ENCODE results near the gene CCDC187.

The CCDC187 gene

GRCh38 chr9:136306211-136307208 lies 2.6 kb upstream of the CCDC187 start:
- no peak for DNase-seq
- H3K9me3 Mint-ChIP-seq = no peaks in the 10 kb centered on the region
- no peaks in the 10 kb centered on the region for H3K36me3 Mint-ChIP-seq (ENCODE audit: low read depth)
- H3K27me3 Mint-ChIP-seq = peaks cover 7% of the 10 kb centered on the region
- no peak overlapping the region for H3K27ac Mint-ChIP-seq
- H3K4me1 Mint-ChIP-seq (ENCODE audit: low read depth) = no peaks in the 10 kb centered on the region
- H3K4me3 Mint-ChIP-seq = no peak overlapping the region

GRCh38 chr9:136305804-136306203 lies 1.9 kb upstream of the CCDC187 start:
- peaks cover 7% of the 10 kb centered on the region for H3K27me3 Mint-ChIP-seq
- H3K4me1 Mint-ChIP-seq (ENCODE audit: low read depth) = no peaks in the 10 kb centered on the region
- no peak for DNase-seq
- H3K4me3 Mint-ChIP-seq = no peak overlapping the region
- no peak overlapping the region for H3K27ac Mint-ChIP-seq
- H3K36me3 Mint-ChIP-seq (ENCODE audit: low read depth) = no peaks in the 10 kb centered on the region
- no peaks in the 10 kb centered on the region for H3K9me3 Mint-ChIP-seq

GRCh38 chr9:136304981-136305380 lies 1.1 kb upstream of the CCDC187 start:
- Mint-ChIP-seq H3K27me3 (peaks cover 7% of the 10 kb centered on the region), H3K4me1 (ENCODE audit: low read depth) (no peaks in the 10 kb centered on the region)

GRCh38 chr9:136304456-136304855 lies 562 bp upstream of the CCDC187 start:
- no peaks in the 10 kb centered on the region for H3K9me3 Mint-ChIP-seq
- no peak overlapping the region for H3K27ac Mint-ChIP-seq
- no peaks in the 10 kb centered on the region for H3K4me1 Mint-ChIP-seq (ENCODE audit: low read depth)
- H3K4me3 Mint-ChIP-seq = no peak overlapping the region
- DNase-seq = no peak
- H3K27me3 Mint-ChIP-seq = peaks cover 7% of the 10 kb centered on the region
- no peaks in the 10 kb centered on the region for H3K36me3 Mint-ChIP-seq (ENCODE audit: low read depth)

More at GRCh38 chr9:136304981-136305380, 1.1 kb upstream of the CCDC187 start:
- DNase-seq = no peak
- H3K36me3 Mint-ChIP-seq (ENCODE audit: low read depth) = no peaks in the 10 kb centered on the region
- H3K4me3 Mint-ChIP-seq = no peak overlapping the region
- H3K9me3 Mint-ChIP-seq = no peaks in the 10 kb centered on the region
- H3K27ac Mint-ChIP-seq = no peak overlapping the region

GRCh38 chr9:136303066-136303824 lies 649 bp downstream of the CCDC187 start:
- H3K27me3 Mint-ChIP-seq = peaks cover 7% of the 10 kb centered on the region
- no peak overlapping the region for H3K4me3 Mint-ChIP-seq
- no peaks in the 10 kb centered on the region for H3K4me1 Mint-ChIP-seq (ENCODE audit: low read depth)
- no peaks in the 10 kb centered on the region for H3K9me3 Mint-ChIP-seq
- no peak for DNase-seq
- no peak overlapping the region for H3K27ac Mint-ChIP-seq
- H3K36me3 Mint-ChIP-seq (ENCODE audit: low read depth) = no peaks in the 10 kb centered on the region

- DNase-seq = no peak
- Mint-ChIP-seq H3K9me3 (no peaks in the 10 kb centered on the region), H3K4me1 (ENCODE audit: low read depth) (no peaks in the 10 kb centered on the region), H3K36me3 (ENCODE audit: low read depth) (no peaks in the 10 kb centered on the region), H3K27me3 (peaks cover 7% of the 10 kb centered on the region), H3K27ac (no peak overlapping the region), H3K4me3 (no peak overlapping the region)
These were observed 1.4 kb downstream of the CCDC187 start for GRCh38 chr9:136302527-136302926.

- no peak overlapping the region for H3K27ac Mint-ChIP-seq
- no peaks in the 10 kb centered on the region for H3K9me3 Mint-ChIP-seq
- no peaks in the 10 kb centered on the region for H3K36me3 Mint-ChIP-seq (ENCODE audit: low read depth)
- H3K4me1 Mint-ChIP-seq (ENCODE audit: low read depth) = no peaks in the 10 kb centered on the region
- no peak overlapping the region for H3K4me3 Mint-ChIP-seq
- DNase-seq = no peak
- peaks cover 3% of the 10 kb centered on the region for H3K27me3 Mint-ChIP-seq
These were observed 3.0 kb downstream of the CCDC187 start for GRCh38 chr9:136300866-136301265.

- H3K27ac Mint-ChIP-seq = no peak overlapping the region
- no peaks in the 10 kb centered on the region for H3K27me3 Mint-ChIP-seq
- no peaks in the 10 kb centered on the region for H3K9me3 Mint-ChIP-seq
- no peak for DNase-seq
- no peak overlapping the region for H3K4me3 Mint-ChIP-seq
- H3K36me3 Mint-ChIP-seq (ENCODE audit: low read depth) = no peaks in the 10 kb centered on the region
- no peaks in the 10 kb centered on the region for H3K4me1 Mint-ChIP-seq (ENCODE audit: low read depth)
These were observed 3.8 kb downstream of the CCDC187 start for GRCh38 chr9:136300016-136300545.

- H3K4me3 Mint-ChIP-seq = no peak overlapping the region
- no peaks in the 10 kb centered on the region for H3K27me3 Mint-ChIP-seq
- H3K36me3 Mint-ChIP-seq (ENCODE audit: low read depth) = no peaks in the 10 kb centered on the region
- no peaks in the 10 kb centered on the region for H3K9me3 Mint-ChIP-seq
- H3K4me1 Mint-ChIP-seq (ENCODE audit: low read depth) = no peaks in the 10 kb centered on the region
- H3K27ac Mint-ChIP-seq = no peak overlapping the region
- no peak for DNase-seq
These were observed 4.4 kb downstream of the CCDC187 start for GRCh38 chr9:136299541-136299940.

GRCh38 chr9:136299116-136299515 lies 4.8 kb downstream of the CCDC187 start:
- H3K9me3 Mint-ChIP-seq = no peaks in the 10 kb centered on the region
- no peaks in the 10 kb centered on the region for H3K27me3 Mint-ChIP-seq
- DNase-seq = no peak
- no peaks in the 10 kb centered on the region for H3K4me1 Mint-ChIP-seq (ENCODE audit: low read depth)
- H3K36me3 Mint-ChIP-seq (ENCODE audit: low read depth) = no peaks in the 10 kb centered on the region
- H3K4me3 Mint-ChIP-seq = no peak overlapping the region
- no peak overlapping the region for H3K27ac Mint-ChIP-seq

GRCh38 chr9:136297766-136298735 lies 5.8 kb downstream of the CCDC187 start:
- no peaks in the 10 kb centered on the region for H3K4me1 Mint-ChIP-seq (ENCODE audit: low read depth)
- no peak overlapping the region for H3K27ac Mint-ChIP-seq
- no peaks in the 10 kb centered on the region for H3K36me3 Mint-ChIP-seq (ENCODE audit: low read depth)
- DNase-seq = no peak
- no peaks in the 10 kb centered on the region for H3K9me3 Mint-ChIP-seq
- no peaks in the 10 kb centered on the region for H3K27me3 Mint-ChIP-seq
- no peak overlapping the region for H3K4me3 Mint-ChIP-seq

GRCh38 chr9:136297016-136297691 lies 6.7 kb downstream of the CCDC187 start:
- Mint-ChIP-seq H3K36me3 (ENCODE audit: low read depth) (no peaks in the 10 kb centered on the region), H3K4me3 (no peak overlapping the region), H3K4me1 (ENCODE audit: low read depth) (no peaks in the 10 kb centered on the region), H3K9me3 (no peaks in the 10 kb centered on the region), H3K27me3 (no peaks in the 10 kb centered on the region), H3K27ac (no peak overlapping the region)
- no peak for DNase-seq

- no peaks in the 10 kb centered on the region for H3K27me3 Mint-ChIP-seq
- H3K36me3 Mint-ChIP-seq (ENCODE audit: low read depth) = no peaks in the 10 kb centered on the region
- DNase-seq = no peak
- no peak overlapping the region for H3K4me3 Mint-ChIP-seq
- H3K4me1 Mint-ChIP-seq (ENCODE audit: low read depth) = no peaks in the 10 kb centered on the region
- H3K9me3 Mint-ChIP-seq = no peaks in the 10 kb centered on the region
- H3K27ac Mint-ChIP-seq = no peak overlapping the region
These were observed 7.4 kb downstream of the CCDC187 start for GRCh38 chr9:136296434-136297015.

Measured in activated T-cell treated with anti-CD3 and anti-CD28 coated beads, Interleukin-2, amount 50 U/mL, for 24 hours (primary cell).